HepG2 (cell line): ENCODE data around the gene TXNRD2. TPM values are rescaled to one million over a fixed set of nuclear protein-coding genes. Genes with fewer than 3 reads are reported as not detected.

Experiments
- ETV5 ChIP-seq: IDR thresholded peaks from 2 replicates; pipeline ENCODE4 v1.6.1; 2018; ENCODE audit warnings: missing biosample characterization, missing genetic modification reagents, inconsistent platforms, borderline replicate concordance
- FOSL1 ChIP-seq: sonication (generic); formaldehyde crosslinking; IDR thresholded peaks from 2 replicates; pipeline ENCODE4 v1.9.0; 2021; ENCODE audit warnings: missing genetic modification reagents, borderline replicate concordance
- FOXJ3 ChIP-seq: sonication (generic); formaldehyde crosslinking; IDR thresholded peaks from 2 replicates; pipeline ENCODE4 v1.4.0; 2020; ENCODE audit warnings: missing genetic modification reagents, mild to moderate bottlenecking, borderline replicate concordance
- HOXA5 ChIP-seq: sonication (generic); formaldehyde crosslinking; IDR thresholded peaks from 2 replicates; pipeline ENCODE4 v1.4.0; 2020; ENCODE audit warnings: missing genetic modification reagents
- MIXL1 ChIP-seq: IDR thresholded peaks from 2 replicates; pipeline ENCODE4 v1.6.1; 2016
- SETDB1 ChIP-seq: sonication (generic); formaldehyde crosslinking; IDR thresholded peaks from 2 replicates; pipeline ENCODE4 v1.5.1; 2020; ENCODE audit warnings: missing genetic modification reagents, mild to moderate bottlenecking, borderline replicate concordance
- SIN3A ChIP-seq: IDR thresholded peaks from 2 replicates; pipeline ENCODE4 v1.6.1; 2011; ENCODE audit warnings: low read depth, mild to moderate bottlenecking, control low read depth, low read length, borderline replicate concordance
- SOX5 ChIP-seq: IDR thresholded peaks from 2 replicates; pipeline ENCODE4 v1.6.1; 2016; ENCODE audit warnings: borderline replicate concordance
- SP2 ChIP-seq: sonication (generic); formaldehyde crosslinking; IDR thresholded peaks from 2 replicates; pipeline ENCODE4 v1.5.1; 2020; ENCODE audit warnings: mild to moderate bottlenecking, missing genetic modification reagents
- ZFX ChIP-seq: sonication (generic); formaldehyde crosslinking; IDR thresholded peaks from 2 replicates; pipeline ENCODE4 v1.4.0; 2020; ENCODE audit warnings: mild to moderate bottlenecking, low read depth, missing genetic modification reagents, moderate library complexity
- ZNF17 ChIP-seq: sonication (generic); formaldehyde crosslinking; IDR thresholded peaks from 2 replicates; pipeline ENCODE4 v1.5.0; 2020; ENCODE audit warnings: mild to moderate bottlenecking, missing genetic modification reagents
- ZNF33A ChIP-seq: sonication (generic); formaldehyde crosslinking; IDR thresholded peaks from 2 replicates; pipeline ENCODE4 v1.5.1; 2020; ENCODE audit warnings: missing genetic modification reagents, mild to moderate bottlenecking, moderate library complexity, borderline replicate concordance
- ZNF670 ChIP-seq: sonication (generic); formaldehyde crosslinking; IDR thresholded peaks from 2 replicates; pipeline ENCODE4 v1.8.0; 2022; ENCODE audit warnings: mild to moderate bottlenecking, missing genetic modification reagents, borderline replicate concordance
- polyA plus RNA-seq, 8 experiments: library from polyadenylated mRNA; depleted of rRNA in 3 of 8; stranded (reverse) in 7 of 8; unstranded in 1 of 8; fragments of >200 nt; fragmentation: Illumina TruSeq in 4 of 8; extraction: Trizol in 4 of 8; gene quantifications; 2 replicates each; pipeline versions ENCODE4 v1.2.1 to v1.2.3, GENCODE V29; 2011 to 2016; ENCODE audit warnings: low read depth in 4 of 8, missing spikeins in 1 of 8, mixed read lengths in 1 of 8; ENCODE audit not compliant: insufficient read depth in 1 of 8
- total RNA-seq, 5 experiments: library from RNA; depleted of rRNA; stranded (reverse); fragments of >200 nt; fragmentation: Illumina TruSeq; extraction: Trizol; gene quantifications; 2 replicates each; pipeline ENCODE4 v1.2.3, GENCODE V29; 2016; ENCODE audit warnings: low read depth in 1 of 5
- TF ChIP-seq, protein P1 (sequence below): sonication (generic); formaldehyde crosslinking; IDR thresholded peaks from 2 replicates; pipeline ENCODE4 v1.4.0; 2020; ENCODE audit warnings: missing genetic modification reagents
- TF ChIP-seq, protein P2 (sequence below): sonication (generic); formaldehyde crosslinking; IDR thresholded peaks from 2 replicates; pipeline ENCODE4 v1.5.0; 2020; ENCODE audit warnings: missing genetic modification reagents
- TF ChIP-seq, protein P3 (sequence below): sonication (generic); formaldehyde crosslinking; IDR thresholded peaks from 2 replicates; pipeline ENCODE4 v1.5.0; 2020; ENCODE audit warnings: mild to moderate bottlenecking, missing genetic modification reagents, borderline replicate concordance

The TXNRD2 gene
- total and polyA plus RNA-seq, 2 of the 13 experiments (the other 11 are each of a cell fraction or from before 2014, with no cell fraction given), result 17.5 to 18.6 TPM

DNA sequence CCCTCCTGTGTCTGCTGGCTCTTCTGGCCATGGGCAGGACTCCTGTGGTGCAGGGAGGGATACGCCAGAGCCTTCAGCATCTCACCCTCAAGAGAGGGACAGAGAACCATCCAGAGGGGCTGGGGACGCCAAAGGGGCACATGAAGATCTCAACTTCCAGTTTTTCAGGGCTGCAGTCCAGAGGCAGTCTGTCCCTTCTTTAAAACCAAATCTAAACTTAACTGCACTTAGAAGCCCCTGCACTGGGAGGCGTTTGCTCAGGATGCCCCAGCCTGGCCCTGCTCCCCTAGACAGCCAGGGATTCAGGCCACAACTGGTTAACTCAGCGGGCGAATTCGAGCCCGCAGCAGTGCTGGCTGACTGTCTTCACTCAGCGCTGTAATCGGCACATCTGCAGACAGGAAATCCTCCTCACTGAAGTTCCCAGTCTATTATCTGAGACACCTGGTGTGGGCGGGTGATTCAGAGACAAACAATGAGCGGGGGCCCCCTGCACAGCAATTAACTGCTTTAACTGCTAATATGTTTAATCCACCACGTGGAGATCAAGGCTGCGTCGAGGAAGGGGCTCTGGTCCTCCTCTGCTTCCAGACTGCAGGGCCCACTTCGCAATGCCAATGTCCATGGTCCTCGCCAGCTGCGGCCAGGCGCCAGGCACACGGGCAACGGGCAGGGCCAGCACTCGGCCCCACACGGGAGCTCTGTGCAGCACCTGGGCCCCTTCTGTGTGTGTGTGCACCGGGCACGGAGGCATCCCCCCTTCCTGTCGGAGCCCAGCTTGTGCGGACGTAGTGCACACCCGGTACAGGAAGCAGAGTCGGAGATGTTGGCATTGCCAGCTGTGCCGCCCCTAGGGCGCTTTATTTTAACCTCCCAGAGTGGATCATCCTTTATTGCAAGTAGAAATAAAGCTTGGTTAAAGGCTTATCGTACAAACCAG is 50.0 kb downstream of the TXNRD2 start (continued):
- 0 out of 2 replicates have a peak, but pooled peaks have one; percentile 76 for TF ChIP-seq SETDB1 (CRISPR knock-in tag)
- TF ChIP-seq SIN3A, result no peak
- TF ChIP-seq SP2, result 0 out of 2 replicates have a peak, but pooled peaks have one; percentile 12
- TF ChIP-seq ZNF670, result peak; percentile 55; the same call in 1 of the 2 replicates
- no peak for TF ChIP-seq MIXL1 (CRISPR knock-in tag)
- 0 out of 2 replicates have a peak, but pooled peaks have one; percentile 63 for TF ChIP-seq ZNF33A
- TF ChIP-seq SOX5, result peak; percentile 62; the same call in 1 of the 2 replicates
- TF ChIP-seq ZFX (CRISPR knock-in tag), result 0 out of 2 replicates have a peak, but pooled peaks have one; percentile 18
- no peak for TF ChIP-seq ZNF17 (CRISPR knock-in tag)
- TF ChIP-seq, protein P1, sequence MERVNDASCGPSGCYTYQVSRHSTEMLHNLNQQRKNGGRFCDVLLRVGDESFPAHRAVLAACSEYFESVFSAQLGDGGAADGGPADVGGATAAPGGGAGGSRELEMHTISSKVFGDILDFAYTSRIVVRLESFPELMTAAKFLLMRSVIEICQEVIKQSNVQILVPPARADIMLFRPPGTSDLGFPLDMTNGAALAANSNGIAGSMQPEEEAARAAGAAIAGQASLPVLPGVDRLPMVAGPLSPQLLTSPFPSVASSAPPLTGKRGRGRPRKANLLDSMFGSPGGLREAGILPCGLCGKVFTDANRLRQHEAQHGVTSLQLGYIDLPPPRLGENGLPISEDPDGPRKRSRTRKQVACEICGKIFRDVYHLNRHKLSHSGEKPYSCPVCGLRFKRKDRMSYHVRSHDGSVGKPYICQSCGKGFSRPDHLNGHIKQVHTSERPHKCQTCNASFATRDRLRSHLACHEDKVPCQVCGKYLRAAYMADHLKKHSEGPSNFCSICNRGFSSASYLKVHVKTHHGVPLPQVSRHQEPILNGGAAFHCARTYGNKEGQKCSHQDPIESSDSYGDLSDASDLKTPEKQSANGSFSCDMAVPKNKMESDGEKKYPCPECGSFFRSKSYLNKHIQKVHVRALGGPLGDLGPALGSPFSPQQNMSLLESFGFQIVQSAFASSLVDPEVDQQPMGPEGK (CRISPR knock-in tag), result peak; percentile 61
- TF ChIP-seq, protein P2, sequence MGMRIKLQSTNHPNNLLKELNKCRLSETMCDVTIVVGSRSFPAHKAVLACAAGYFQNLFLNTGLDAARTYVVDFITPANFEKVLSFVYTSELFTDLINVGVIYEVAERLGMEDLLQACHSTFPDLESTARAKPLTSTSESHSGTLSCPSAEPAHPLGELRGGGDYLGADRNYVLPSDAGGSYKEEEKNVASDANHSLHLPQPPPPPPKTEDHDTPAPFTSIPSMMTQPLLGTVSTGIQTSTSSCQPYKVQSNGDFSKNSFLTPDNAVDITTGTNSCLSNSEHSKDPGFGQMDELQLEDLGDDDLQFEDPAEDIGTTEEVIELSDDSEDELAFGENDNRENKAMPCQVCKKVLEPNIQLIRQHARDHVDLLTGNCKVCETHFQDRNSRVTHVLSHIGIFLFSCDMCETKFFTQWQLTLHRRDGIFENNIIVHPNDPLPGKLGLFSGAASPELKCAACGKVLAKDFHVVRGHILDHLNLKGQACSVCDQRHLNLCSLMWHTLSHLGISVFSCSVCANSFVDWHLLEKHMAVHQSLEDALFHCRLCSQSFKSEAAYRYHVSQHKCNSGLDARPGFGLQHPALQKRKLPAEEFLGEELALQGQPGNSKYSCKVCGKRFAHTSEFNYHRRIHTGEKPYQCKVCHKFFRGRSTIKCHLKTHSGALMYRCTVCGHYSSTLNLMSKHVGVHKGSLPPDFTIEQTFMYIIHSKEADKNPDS (CRISPR knock-in tag), result no peak
- 0 out of 2 replicates have a peak, but pooled peaks have one; percentile 2 for TF ChIP-seq HOXA5 (CRISPR knock-in tag)
- TF ChIP-seq, protein P3, sequence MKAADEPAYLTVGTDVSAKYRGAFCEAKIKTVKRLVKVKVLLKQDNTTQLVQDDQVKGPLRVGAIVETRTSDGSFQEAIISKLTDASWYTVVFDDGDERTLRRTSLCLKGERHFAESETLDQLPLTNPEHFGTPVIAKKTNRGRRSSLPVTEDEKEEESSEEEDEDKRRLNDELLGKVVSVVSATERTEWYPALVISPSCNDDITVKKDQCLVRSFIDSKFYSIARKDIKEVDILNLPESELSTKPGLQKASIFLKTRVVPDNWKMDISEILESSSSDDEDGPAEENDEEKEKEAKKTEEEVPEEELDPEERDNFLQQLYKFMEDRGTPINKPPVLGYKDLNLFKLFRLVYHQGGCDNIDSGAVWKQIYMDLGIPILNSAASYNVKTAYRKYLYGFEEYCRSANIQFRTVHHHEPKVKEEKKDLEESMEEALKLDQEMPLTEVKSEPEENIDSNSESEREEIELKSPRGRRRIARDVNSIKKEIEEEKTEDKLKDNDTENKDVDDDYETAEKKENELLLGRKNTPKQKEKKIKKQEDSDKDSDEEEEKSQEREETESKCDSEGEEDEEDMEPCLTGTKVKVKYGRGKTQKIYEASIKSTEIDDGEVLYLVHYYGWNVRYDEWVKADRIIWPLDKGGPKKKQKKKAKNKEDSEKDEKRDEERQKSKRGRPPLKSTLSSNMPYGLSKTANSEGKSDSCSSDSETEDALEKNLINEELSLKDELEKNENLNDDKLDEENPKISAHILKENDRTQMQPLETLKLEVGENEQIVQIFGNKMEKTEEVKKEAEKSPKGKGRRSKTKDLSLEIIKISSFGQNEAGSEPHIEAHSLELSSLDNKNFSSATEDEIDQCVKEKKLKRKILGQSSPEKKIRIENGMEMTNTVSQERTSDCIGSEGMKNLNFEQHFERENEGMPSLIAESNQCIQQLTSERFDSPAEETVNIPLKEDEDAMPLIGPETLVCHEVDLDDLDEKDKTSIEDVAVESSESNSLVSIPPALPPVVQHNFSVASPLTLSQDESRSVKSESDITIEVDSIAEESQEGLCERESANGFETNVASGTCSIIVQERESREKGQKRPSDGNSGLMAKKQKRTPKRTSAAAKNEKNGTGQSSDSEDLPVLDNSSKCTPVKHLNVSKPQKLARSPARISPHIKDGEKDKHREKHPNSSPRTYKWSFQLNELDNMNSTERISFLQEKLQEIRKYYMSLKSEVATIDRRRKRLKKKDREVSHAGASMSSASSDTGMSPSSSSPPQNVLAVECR (CRISPR knock-in tag), result 0 out of 2 replicates have a peak, but pooled peaks have one; percentile 56
- TF ChIP-seq FOSL1 (CRISPR knock-in tag), result peak; percentile 55; the same call in 1 of the 2 replicates
- peak; percentile 55 for TF ChIP-seq ETV5 (CRISPR knock-in tag)
- 0 out of 2 replicates have a peak, but pooled peaks have one; percentile 9 for TF ChIP-seq FOXJ3 (CRISPR knock-in tag)
